Retinal pigment epithelial cell (primary cell): ENCODE data around the gene MSL3B.
"Not testable (repeated sequence)": the region's sequence is repeated elsewhere in the genome, so short reads cannot be mapped to it uniquely, and the experiment has no call there.

Experiments
- DNase-seq: peaks from one replicate; pipeline ENCODE4 v3.0.0-alpha.2; 2010; ENCODE audit warnings: low read depth
- H3K4me3 ChIP-seq: 2 replicates; pipeline ENCODE4 v1.5.1; 2011; ENCODE audit warnings: mild to moderate bottlenecking, low read length, control low read depth, moderate library complexity
- TF ChIP-seq, protein P1 (sequence below): conservative IDR thresholded peaks from 2 replicates; pipeline ENCODE4 v1.5.1; 2011; ENCODE audit warnings: low read depth, low read length, control low read depth, inconsistent platforms

MSL3B gene

GRCh38 chr2:233901367-233901766, 33.2 kb upstream of the MSL3B start:
- DNase-seq: no peak
- no peak overlapping the region for H3K4me3 ChIP-seq
- TF ChIP-seq, protein P1, sequence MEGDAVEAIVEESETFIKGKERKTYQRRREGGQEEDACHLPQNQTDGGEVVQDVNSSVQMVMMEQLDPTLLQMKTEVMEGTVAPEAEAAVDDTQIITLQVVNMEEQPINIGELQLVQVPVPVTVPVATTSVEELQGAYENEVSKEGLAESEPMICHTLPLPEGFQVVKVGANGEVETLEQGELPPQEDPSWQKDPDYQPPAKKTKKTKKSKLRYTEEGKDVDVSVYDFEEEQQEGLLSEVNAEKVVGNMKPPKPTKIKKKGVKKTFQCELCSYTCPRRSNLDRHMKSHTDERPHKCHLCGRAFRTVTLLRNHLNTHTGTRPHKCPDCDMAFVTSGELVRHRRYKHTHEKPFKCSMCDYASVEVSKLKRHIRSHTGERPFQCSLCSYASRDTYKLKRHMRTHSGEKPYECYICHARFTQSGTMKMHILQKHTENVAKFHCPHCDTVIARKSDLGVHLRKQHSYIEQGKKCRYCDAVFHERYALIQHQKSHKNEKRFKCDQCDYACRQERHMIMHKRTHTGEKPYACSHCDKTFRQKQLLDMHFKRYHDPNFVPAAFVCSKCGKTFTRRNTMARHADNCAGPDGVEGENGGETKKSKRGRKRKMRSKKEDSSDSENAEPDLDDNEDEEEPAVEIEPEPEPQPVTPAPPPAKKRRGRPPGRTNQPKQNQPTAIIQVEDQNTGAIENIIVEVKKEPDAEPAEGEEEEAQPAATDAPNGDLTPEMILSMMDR: no peak

- DNase-seq, H3K4me3 ChIP-seq: not testable (repeated sequence)
These were observed 28.1 kb upstream of the MSL3B start for GRCh38 chr2:233896253-233896652.

DNA sequence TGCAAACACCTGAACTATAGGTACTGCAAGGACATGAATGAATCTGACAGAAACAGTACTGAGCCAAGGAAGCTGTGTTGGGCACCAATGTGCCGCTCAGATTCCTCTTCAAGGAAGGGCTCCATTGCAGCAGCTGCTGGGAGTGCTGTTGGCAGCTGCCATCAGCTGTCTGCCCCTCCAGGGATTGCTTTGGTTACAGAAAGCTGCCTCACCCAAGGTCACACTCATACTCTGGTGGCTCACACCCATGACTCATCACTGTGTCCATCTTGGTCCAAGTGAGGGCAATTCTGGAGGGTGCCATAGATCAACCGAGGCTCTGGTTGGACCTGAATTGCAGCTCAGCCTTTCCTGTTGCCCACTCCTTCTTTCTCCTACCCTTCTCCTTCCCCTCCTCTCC, 24.6 kb upstream of the MSL3B start:
- no peak overlapping the region for H3K4me3 ChIP-seq
- TF ChIP-seq, protein P1: no peak
- no peak for DNase-seq

GRCh38 chr2:233882353-233882752, 14.2 kb upstream of the MSL3B start:
- H3K4me3 ChIP-seq: no peak overlapping the region
- no peak for DNase-seq
- TF ChIP-seq, protein P1: no peak

GRCh38 chr2:233872125-233872524, 3.9 kb upstream of the MSL3B start:
- H3K4me3 ChIP-seq, DNase-seq: not testable (repeated sequence)

DNA sequence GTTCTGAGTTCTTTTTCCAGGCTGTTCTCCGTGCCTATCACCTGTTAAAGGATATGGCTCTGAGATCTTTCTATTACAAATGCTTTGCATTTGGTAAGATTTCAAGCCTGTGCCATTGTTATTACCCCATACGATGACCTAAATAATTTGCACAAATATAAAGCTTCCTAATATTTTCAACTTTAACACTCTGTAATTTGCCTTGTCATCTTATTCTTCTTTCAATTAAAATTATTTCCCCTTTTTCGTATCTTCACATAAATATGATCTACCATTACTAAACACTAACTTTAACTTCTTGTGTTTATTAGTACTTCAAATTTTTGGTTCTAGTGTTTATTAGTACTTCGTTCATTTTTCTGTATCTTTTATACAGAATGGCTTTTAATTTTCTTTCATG, 3.2 kb upstream of the MSL3B start:
- TF ChIP-seq, protein P1: no peak
- no peak for DNase-seq
- no peak overlapping the region for H3K4me3 ChIP-seq

DNA sequence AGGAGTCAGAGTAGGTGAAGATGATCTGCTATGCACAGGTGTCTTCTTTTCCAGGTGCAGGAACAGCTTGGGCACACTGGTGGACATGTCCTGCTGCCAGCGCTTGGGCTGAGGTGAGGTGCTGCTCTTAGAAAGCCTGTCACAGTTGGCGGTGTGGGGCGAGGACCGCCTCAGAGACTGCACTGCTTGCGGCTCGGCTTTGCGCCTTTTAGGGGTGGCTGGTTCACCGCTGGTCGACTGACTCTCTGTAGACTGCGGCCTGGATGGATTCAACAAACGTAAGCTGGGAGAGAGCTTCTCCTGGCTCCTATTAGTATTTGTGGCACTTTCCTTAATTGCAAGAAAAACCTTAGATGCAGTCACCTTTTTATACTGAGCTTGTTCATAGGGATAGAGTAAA, 1.7 kb downstream of the MSL3B start:
- no peak overlapping the region for H3K4me3 ChIP-seq
- TF ChIP-seq, protein P1: no peak
- DNase-seq: no peak

DNA sequence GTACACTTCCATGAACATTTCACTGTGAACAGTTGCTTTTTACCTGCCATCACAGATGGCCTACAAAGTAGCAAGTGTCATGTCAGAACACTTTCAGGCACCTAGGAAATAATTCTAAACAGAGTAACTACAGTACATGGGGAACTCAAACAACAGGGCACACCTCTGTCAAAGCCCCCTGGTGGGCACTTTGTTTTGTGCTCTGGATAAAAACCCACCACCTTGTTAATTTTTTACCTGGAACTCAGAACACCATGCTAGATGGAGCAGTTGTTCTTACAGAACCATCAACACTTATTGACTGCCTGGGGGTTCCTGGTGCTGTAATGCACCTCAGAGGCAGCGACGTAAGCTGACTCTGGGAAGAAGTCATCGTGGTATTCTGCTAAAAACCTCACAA, 2.3 kb downstream of the MSL3B start:
- TF ChIP-seq, protein P1: peak; percentile 40
- H3K4me3 ChIP-seq: no peak overlapping the region
- DNase-seq: no peak
